MM.1S (cell line): Measurements from ENCODE around the gene KRTAP19-7.

Experiments
- DNase-seq: peaks from one replicate; pipeline ENCODE4 v3.0.0-alpha.2; 2015
- H2AFZ ChIP-seq: fragments of 300-600 bp; sonication (generic); 2 replicates; pipeline ENCODE4 v1.6.0; 2016; ENCODE audit warnings: antibody characterized with exemption, low read length
- H3F3A ChIP-seq: fragments of 300-600 bp; sonication (generic); 2 replicates; pipeline ENCODE4 v1.6.1; 2016; ENCODE audit warnings: mild to moderate bottlenecking, antibody characterized with exemption, low read length, moderate library complexity, mixed read lengths; ENCODE audit not compliant: insufficient read depth
- H3K27ac ChIP-seq: fragments of 300-600 bp; sonication (generic); 2 replicates; pipeline ENCODE4 v1.5.1; 2016; ENCODE audit warnings: mild to moderate bottlenecking, low read length
- H3K27me3 ChIP-seq: fragments of 300-600 bp; sonication (generic); replicated peaks from 2 replicates; pipeline ENCODE4 v1.6.0; 2016; ENCODE audit warnings: low read length; ENCODE audit not compliant: insufficient read depth
- H3K36me3 ChIP-seq: fragments of 300-600 bp; sonication (generic); replicated peaks from 2 replicates; pipeline ENCODE4 v1.6.1; 2016; ENCODE audit warnings: mild to moderate bottlenecking, low read length, mixed read lengths; ENCODE audit not compliant: insufficient read depth
- H3K4me1 ChIP-seq: fragments of 300-600 bp; sonication (generic); 2 replicates; pipeline ENCODE4 v1.6.1; 2016; ENCODE audit warnings: low read length, mixed read lengths
- H3K4me2 ChIP-seq: fragments of 300-600 bp; sonication (generic); 2 replicates; pipeline ENCODE4 v1.6.0; 2016; ENCODE audit warnings: low read depth, low read length
- H3K4me3 ChIP-seq: fragments of 300-600 bp; sonication (generic); 2 replicates; pipeline ENCODE4 v1.5.1; 2016; ENCODE audit warnings: low read length, mixed read lengths
- H3K79me2 ChIP-seq: fragments of 300-600 bp; sonication (generic); 2 replicates; pipeline ENCODE4 v1.6.1; 2016; ENCODE audit warnings: mixed run types, low read length, mixed read lengths
- H3K9ac ChIP-seq: fragments of 300-600 bp; sonication (generic); 2 replicates; pipeline ENCODE4 v1.6.1; 2016; ENCODE audit warnings: low read length, mixed read lengths
- H3K9me2 ChIP-seq: fragments of 300-600 bp; sonication (generic); replicated peaks from 2 replicates; pipeline ENCODE4 v1.6.1; 2016; ENCODE audit warnings: mild to moderate bottlenecking, low read length, mixed read lengths; ENCODE audit not compliant: insufficient read depth
- H3K9me3 ChIP-seq: fragments of 300-600 bp; sonication (generic); replicated peaks from 2 replicates; pipeline ENCODE4 v1.6.1; 2016; ENCODE audit warnings: mild to moderate bottlenecking, low read length, mixed read lengths; ENCODE audit not compliant: insufficient read depth
- H4K20me1 ChIP-seq: fragments of 300-600 bp; sonication (generic); 2 replicates; pipeline ENCODE4 v1.6.1; 2016; ENCODE audit warnings: mild to moderate bottlenecking, low read length, moderate library complexity, mixed read lengths; ENCODE audit not compliant: insufficient read depth
- CTCF ChIP-seq: fragments of 300-600 bp; sonication (generic); IDR thresholded peaks from 2 replicates; pipeline ENCODE4 v1.5.1; 2016; ENCODE audit warnings: antibody characterized with exemption, low read length, mixed read lengths
- EZH2 ChIP-seq: fragments of 300-600 bp; sonication (generic); optimal IDR thresholded peaks from 2 replicates; pipeline ENCODE3; 2017; ENCODE audit warnings: low read depth, mild to moderate bottlenecking, antibody characterized with exemption, low read length, mixed read lengths
- EZH2phosphoT487 ChIP-seq: fragments of 300-600 bp; sonication (generic); IDR thresholded peaks from 2 replicates; pipeline ENCODE4 v1.6.1; 2018; ENCODE audit warnings: antibody characterized with exemption, low read length

Gene KRTAP19-7

DNA sequence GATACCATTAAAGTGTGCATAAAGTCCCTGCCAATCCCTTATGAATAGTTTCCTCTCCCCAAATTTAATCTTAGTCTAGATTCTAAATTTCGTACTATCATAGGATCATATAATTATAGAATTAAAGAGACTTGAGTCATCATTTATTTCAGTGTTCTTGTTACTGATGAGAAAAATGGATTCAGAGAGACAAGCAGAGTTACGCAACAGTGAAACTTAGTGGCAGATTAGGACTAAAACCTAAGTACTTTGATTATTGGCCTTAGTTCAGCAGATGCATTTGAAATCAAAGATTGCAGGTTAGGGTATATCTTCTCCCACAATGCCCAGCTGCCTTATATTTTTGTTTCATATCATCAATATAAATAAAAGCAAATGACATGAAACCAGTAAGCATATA, 843 bp upstream of the KRTAP19-7 start:
- H3K9ac ChIP-seq: no peak overlapping the region
- no peak overlapping the region for H2AFZ ChIP-seq
- no peaks in the 10 kb centered on the region for H3K9me3 ChIP-seq
- no peaks in the 10 kb centered on the region for H3K36me3 ChIP-seq
- no peaks in the 10 kb centered on the region for H3K9me2 ChIP-seq
- H3K27me3 ChIP-seq: no peaks in the 10 kb centered on the region
- no peaks in the 10 kb centered on the region for H3K4me1 ChIP-seq
- H3F3A ChIP-seq: no peaks in the 10 kb centered on the region
- no peak for TF ChIP-seq CTCF
- no peak for TF ChIP-seq EZH2phosphoT487
- no peak for TF ChIP-seq EZH2
- DNase-seq: no peak
- H3K4me2 ChIP-seq: no peak overlapping the region
- no peaks in the 10 kb centered on the region for H3K79me2 ChIP-seq
- no peak overlapping the region for H3K27ac ChIP-seq
- H4K20me1 ChIP-seq: no peaks in the 10 kb centered on the region
- H3K4me3 ChIP-seq: no peak overlapping the region

DNA sequence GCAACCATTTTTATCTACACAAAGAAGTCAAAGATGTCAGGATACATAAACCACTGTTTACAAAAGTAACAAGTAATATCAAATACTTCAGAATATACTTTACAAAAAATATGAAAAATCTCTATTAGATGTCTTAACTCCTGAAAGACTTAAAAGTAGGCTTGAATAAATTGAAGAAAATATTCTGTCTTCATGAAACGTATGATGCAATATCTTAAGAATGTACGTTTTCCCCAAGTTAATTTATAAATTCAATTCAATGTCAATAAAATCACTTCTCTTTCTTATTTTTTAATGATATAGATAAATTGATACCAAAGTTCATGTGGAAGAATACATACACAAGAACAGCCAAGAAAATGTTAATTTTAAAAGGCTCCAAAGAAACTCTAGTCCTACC, 6.0 kb downstream of the KRTAP19-7 start:
- Histone ChIP-seq H3K9me2 (no peaks in the 10 kb centered on the region), H3K36me3 (no peaks in the 10 kb centered on the region), H3K4me2 (no peak overlapping the region), H3F3A (no peaks in the 10 kb centered on the region), H3K9me3 (no peaks in the 10 kb centered on the region), H3K79me2 (no peaks in the 10 kb centered on the region), H3K9ac (no peak overlapping the region), H4K20me1 (no peaks in the 10 kb centered on the region), H2AFZ (no peak overlapping the region), H3K27ac (no peak overlapping the region), H3K4me3 (no peak overlapping the region), H3K4me1 (no peaks in the 10 kb centered on the region), H3K27me3 (no peaks in the 10 kb centered on the region)
- DNase-seq: no peak
- TF ChIP-seq EZH2phosphoT487 (no peak), CTCF (no peak)

GRCh38 chr21:30552782-30553181, 8.3 kb downstream of the KRTAP19-7 start:
- Histone ChIP-seq H3K9ac (no peak overlapping the region), H3K27me3 (no peaks in the 10 kb centered on the region), H3K9me3 (no peaks in the 10 kb centered on the region), H3K79me2 (no peaks in the 10 kb centered on the region), H3K36me3 (no peaks in the 10 kb centered on the region), H3K4me2 (no peak overlapping the region), H4K20me1 (no peaks in the 10 kb centered on the region), H3K4me3 (no peak overlapping the region), H3K9me2 (no peaks in the 10 kb centered on the region), H3K4me1 (no peaks in the 10 kb centered on the region), H3K27ac (no peak overlapping the region), H3F3A (no peaks in the 10 kb centered on the region), H2AFZ (no peak overlapping the region)
- no peak for TF ChIP-seq EZH2phosphoT487
- TF ChIP-seq CTCF: no peak
- no peak for TF ChIP-seq EZH2
- DNase-seq: no peak

- Histone ChIP-seq H2AFZ (no peak within 1 kb of the TSS), H3K4me1 (no peaks in the 10 kb centered on the region), H3K4me2 (no peak within 1 kb of the TSS), H3K36me3 (no peaks in the 10 kb centered on the region), H3K27me3 (no peaks in the 10 kb centered on the region), H3K9ac (no peak within 1 kb of the TSS), H4K20me1 (no peaks in the 10 kb centered on the region), H3F3A (no peaks in the 10 kb centered on the region), H3K9me2 (no peaks in the 10 kb centered on the region), H3K27ac (no peak within 1 kb of the TSS), H3K4me3 (no peak within 1 kb of the TSS), H3K79me2 (no peaks in the 10 kb centered on the region), H3K9me3 (no peaks in the 10 kb centered on the region)
- no peak for DNase-seq
- TF ChIP-seq CTCF: no peak
Observed at GRCh38 chr21:30541764-30542163, 19.4 kb downstream of the KRTAP19-7 start, which contains the start of gene KRTAP19-6. Gene KRTAP19-6 (minus strand): TSS chr21:30541864. CDS start chr21:30541833, 31 bp downstream.
